HEK293 (cell line): ENCODE measurements around the gene PCDHAC2.

Source experiments
- CTCF ChIA-PET: fragments of 350-600 bp; formaldehyde crosslinking; extraction: SDS; loops from one replicate; lab custom pipeline; 2021; ENCODE audit warnings: antibody characterized with exemption; lab: Yijun Ruan, JAX
- POLR2A ChIA-PET: fragments of 300-600 bp; formaldehyde crosslinking; extraction: SDS; loops from one replicate; lab custom pipeline; 2020; ENCODE audit warnings: antibody characterized with exemption, inconsistent platforms; lab: Yijun Ruan, JAX
- H3K27ac ChIP-seq: fragments of 200-500 bp; sonication (Bioruptor generic); 2 replicates; pipeline ENCODE4 v1.5.1; 2014; ENCODE audit warnings: low read depth, low read length, control low read depth, inconsistent platforms; ENCODE audit errors: extremely low read depth
- H3K36me3 ChIP-seq, 2 experiments: fragments of 200-500 bp in 1 of 2; sonication (Bioruptor generic) in 1 of 2; 1 replicate in 1 of 2; 2 replicates in 1 of 2; pipeline ENCODE4 v1.5.1; 2014 to 2017; ENCODE audit warnings: inconsistent platforms in 2 of 2, low read length in 2 of 2; ENCODE audit not compliant: control insufficient read depth in 2 of 2, insufficient read depth in 1 of 2
- H3K4me1 ChIP-seq: fragments of 200-500 bp; sonication (Bioruptor generic); 2 replicates; pipeline ENCODE4 v1.5.1; 2014; ENCODE audit warnings: mild to moderate bottlenecking, low read length, inconsistent platforms; ENCODE audit not compliant: control insufficient read depth, insufficient read depth
- H3K4me3 ChIP-seq: 2 replicates; pipeline ENCODE4 v1.5.1; 2011; ENCODE audit warnings: low read depth, mild to moderate bottlenecking, control low read depth, low read length, moderate library complexity
- H3K9me3 ChIP-seq: fragments of 200-500 bp; sonication (Bioruptor generic); 2 replicates; pipeline ENCODE4 v1.5.1; 2014; ENCODE audit warnings: low read depth, low read length, inconsistent platforms; ENCODE audit not compliant: control insufficient read depth, insufficient read depth
- CTCF ChIP-seq: fragments of 450-650 bp; formaldehyde crosslinking; IDR thresholded peaks from 2 replicates; pipeline ENCODE4 v1.5.1; 2016; ENCODE audit warnings: missing biosample characterization, missing genetic modification characterization
- GLIS1 ChIP-seq: fragments of 450-650 bp; formaldehyde crosslinking; IDR thresholded peaks from 2 replicates; pipeline ENCODE4 v1.5.1; 2016; ENCODE audit warnings: missing biosample characterization, missing genetic modification characterization
- RBAK ChIP-seq: fragments of 450-650 bp; formaldehyde crosslinking; IDR thresholded peaks from 2 replicates; pipeline ENCODE4 v1.5.1; 2016; ENCODE audit warnings: missing biosample characterization, missing genetic modification characterization
- REPIN1 ChIP-seq: fragments of 450-650 bp; formaldehyde crosslinking; IDR thresholded peaks from 2 replicates; pipeline ENCODE4 v1.5.1; 2017; ENCODE audit warnings: missing biosample characterization, missing genetic modification characterization, low read depth
- SCRT2 ChIP-seq: fragments of 450-650 bp; formaldehyde crosslinking; IDR thresholded peaks from 2 replicates; pipeline ENCODE4 v1.5.1; 2016; ENCODE audit warnings: missing biosample characterization, missing genetic modification characterization
- SETDB1 ChIP-seq: IDR thresholded peaks from one replicate; pipeline ENCODE4 v1.6.1; 2017; ENCODE audit warnings: mild to moderate bottlenecking, low read length, moderate library complexity, mixed read lengths; ENCODE audit not compliant: insufficient read length
- TCF7L2 ChIP-seq: IDR thresholded peaks from 2 replicates; pipeline ENCODE4 v1.6.1; 2011; ENCODE audit warnings: low read depth, mild to moderate bottlenecking, inconsistent platforms, low read length, moderate library complexity, borderline replicate concordance
- WT1 ChIP-seq: fragments of 450-650 bp; formaldehyde crosslinking; IDR thresholded peaks from 2 replicates; pipeline ENCODE4 v1.5.1; 2016; ENCODE audit warnings: missing biosample characterization, missing genetic modification characterization
- ZNF174 ChIP-seq: fragments of 450-650 bp; formaldehyde crosslinking; IDR thresholded peaks from 2 replicates; pipeline ENCODE4 v1.5.0; 2017; ENCODE audit warnings: missing biosample characterization, mild to moderate bottlenecking, missing genetic modification characterization
- ZNF19 ChIP-seq: fragments of 450-650 bp; formaldehyde crosslinking; IDR thresholded peaks from 2 replicates; pipeline ENCODE4; 2016; ENCODE audit warnings: missing biosample characterization, missing genetic modification characterization, low read depth
- ZNF211 ChIP-seq: fragments of 450-650 bp; formaldehyde crosslinking; IDR thresholded peaks from 2 replicates; pipeline ENCODE4 v1.5.1; 2016; ENCODE audit warnings: low read depth, missing biosample characterization, missing genetic modification characterization
- ZNF266 ChIP-seq: fragments of 450-650 bp; formaldehyde crosslinking; IDR thresholded peaks from 2 replicates; pipeline ENCODE4 v1.5.1; 2016; ENCODE audit warnings: missing biosample characterization, missing genetic modification characterization, low read depth
- ZNF398 ChIP-seq: fragments of 450-650 bp; formaldehyde crosslinking; IDR thresholded peaks from 2 replicates; pipeline ENCODE4 v1.5.1; 2017; ENCODE audit warnings: missing biosample characterization, missing genetic modification characterization
- ZNF416 ChIP-seq: fragments of 450-650 bp; formaldehyde crosslinking; IDR thresholded peaks from 2 replicates; pipeline ENCODE4 v1.5.1; 2016; ENCODE audit warnings: missing biosample characterization, missing genetic modification characterization
- ZNF423 ChIP-seq: fragments of 450-650 bp; formaldehyde crosslinking; IDR thresholded peaks from 2 replicates; pipeline ENCODE4 v1.5.1; 2016; ENCODE audit warnings: missing biosample characterization, missing genetic modification characterization
- ZNF433 ChIP-seq: fragments of 450-650 bp; formaldehyde crosslinking; IDR thresholded peaks from 2 replicates; pipeline ENCODE4 v1.5.1; 2016; ENCODE audit warnings: missing biosample characterization, missing genetic modification characterization, low read depth
- ZNF555 ChIP-seq: fragments of 450-650 bp; formaldehyde crosslinking; conservative IDR thresholded peaks from 2 replicates; pipeline ENCODE4 v1.5.1; 2017; ENCODE audit warnings: missing biosample characterization, mild to moderate bottlenecking, missing genetic modification characterization, inconsistent platforms
- ZNF596 ChIP-seq: fragments of 450-650 bp; IDR thresholded peaks from 2 replicates; pipeline ENCODE4 v1.5.0; 2018; ENCODE audit warnings: missing biosample characterization, mild to moderate bottlenecking, missing genetic modification characterization, moderate library complexity
- ZNF747 ChIP-seq: fragments of 450-650 bp; formaldehyde crosslinking; IDR thresholded peaks from 2 replicates; pipeline ENCODE4 v1.5.1; 2016; ENCODE audit warnings: missing biosample characterization, missing genetic modification characterization
- ZNF777 ChIP-seq: fragments of 450-650 bp; formaldehyde crosslinking; IDR thresholded peaks from 2 replicates; pipeline ENCODE4 v1.5.1; 2017; ENCODE audit warnings: missing biosample characterization, missing genetic modification characterization, borderline replicate concordance
- ZSCAN16 ChIP-seq: fragments of 450-650 bp; formaldehyde crosslinking; IDR thresholded peaks from 2 replicates; pipeline ENCODE4 v1.5.1; 2016; ENCODE audit warnings: missing biosample characterization, missing genetic modification characterization
- ZSCAN23 ChIP-seq: fragments of 450-650 bp; formaldehyde crosslinking; IDR thresholded peaks from 2 replicates; pipeline ENCODE4 v1.5.1; 2016; ENCODE audit warnings: missing biosample characterization, missing genetic modification characterization

The PCDHAC2 gene

GRCh38 chr5:140969880-140970279 lies 3.6 kb downstream of the PCDHAC2 start:
- POLR2A ChIA-PET = no interaction called here
- no peaks in the 10 kb centered on the region for H3K36me3 ChIP-seq
- CTCF ChIA-PET = interaction anchor here (0.6 to 1.8 kb wide), 4 partner anchors 11 to 955 kb away, joined by 3 to 7 read pairs (median 4); no protein-coding TSS in a partner anchor
- no peak overlapping the region for H3K4me3 ChIP-seq
- no peaks in the 10 kb centered on the region for H3K9me3 ChIP-seq
- no peak for TF ChIP-seq ZSCAN23 (tag by site-specific recombination)
- TF ChIP-seq RBAK (tag by site-specific recombination) = no peak
- no peak for TF ChIP-seq ZNF211 (tag by site-specific recombination)
- no peak for TF ChIP-seq ZNF433 (tag by site-specific recombination)
- no peak for TF ChIP-seq SCRT2 (tag by site-specific recombination)
- TF ChIP-seq ZNF266 = no peak
- no peak for TF ChIP-seq ZSCAN16 (tag by site-specific recombination)
- no peak for TF ChIP-seq ZNF19 (tag by site-specific recombination)
- TF ChIP-seq GLIS1 (tag by site-specific recombination) = no peak
- TF ChIP-seq ZNF398 (tag by site-specific recombination) = no peak
- TF ChIP-seq TCF7L2 = no peak
- TF ChIP-seq CTCF = no peak
- no peak for TF ChIP-seq SETDB1
- H3K4me1 ChIP-seq = peaks cover 2% of the 10 kb centered on the region; the same call in 1 of the 2 replicates
- H3K27ac ChIP-seq = no peak overlapping the region

- no peak overlapping the region for H3K4me3 ChIP-seq
- no peaks in the 10 kb centered on the region for H3K9me3 ChIP-seq
- no peaks in the 10 kb centered on the region for H3K4me1 ChIP-seq
- TF ChIP-seq SETDB1 (no peak), WT1 (tag by site-specific recombination) (no peak), ZNF423 (tag by site-specific recombination) (no peak), ZNF174 (no peak), ZNF747 (tag by site-specific recombination) (no peak), ZNF555 (tag by site-specific recombination) (no peak), ZNF777 (no peak), ZNF416 (tag by site-specific recombination) (no peak)
- TF ChIP-seq, all 188 proteins: peak for 0
- ChIA-PET CTCF (no interaction called here), POLR2A (no interaction called here)
- H3K36me3 ChIP-seq = no peaks in the 10 kb centered on the region
- H3K27ac ChIP-seq = no peak overlapping the region
These were observed 7.3 kb downstream of the PCDHAC2 start for GRCh38 chr5:140973550-140973949.

- Histone ChIP-seq H3K4me3 (no peak overlapping the region), H3K36me3 (no peaks in the 10 kb centered on the region), H3K9me3 (no peaks in the 10 kb centered on the region), H3K27ac (no peak overlapping the region), H3K4me1 (no peaks in the 10 kb centered on the region)
- CTCF ChIA-PET = interaction anchor here (0.8 to 1.3 kb wide), 2 partner anchors 12 to 24 kb away, joined by 3 to 12 read pairs; no protein-coding TSS in a partner anchor
- POLR2A ChIA-PET = no interaction called here
- TF ChIP-seq SCRT2 (tag by site-specific recombination) = 0 out of 2 replicates have a peak, but pooled peaks have one; percentile 12
- TF ChIP-seq ZNF596 (tag by site-specific recombination) = no peak
- TF ChIP-seq REPIN1 = no peak
These were observed 10.7 kb downstream of the PCDHAC2 start for GRCh38 chr5:140977003-140977402.
